ENCODE measurements around the gene ZNHIT3.
A peak's percentile ranks its signal among the peaks of the same experiment; 100 is the strongest.

The ZNHIT3 gene

DNA sequence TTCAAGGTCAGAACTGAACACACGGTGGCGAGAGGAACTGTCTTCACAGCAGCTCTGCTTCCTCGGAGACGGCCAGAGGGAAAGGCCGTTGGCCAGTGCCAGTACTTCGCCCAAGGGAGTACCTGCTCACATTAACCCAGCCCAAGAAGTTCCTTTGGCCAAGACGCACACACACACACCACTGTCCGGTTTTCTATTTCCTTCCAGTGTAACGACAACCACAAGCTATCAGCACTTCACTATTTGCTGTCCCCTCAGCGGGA lies 57.5 kb downstream of the ZNHIT3 start:
- Histone ChIP-seq H3K27me3 (ENCODE audit: control insufficient read depth, insufficient read depth, low read length, poor library complexity, severe bottlenecking) (no peaks in the 10 kb centered on the region), H3K4me3 (ENCODE audit: insufficient read depth, low read depth, low read length) (peak overlapping the region; percentile 88), H3K36me3 (ENCODE audit: control insufficient read depth, insufficient read depth, low read length) (no peaks in the 10 kb centered on the region), H3K9me3 (ENCODE audit: control insufficient read depth, low read length) (no peaks in the 10 kb centered on the region), H3K4me1 (ENCODE audit: control insufficient read depth, insufficient read depth, low read length) (peaks cover 18% of the 10 kb centered on the region), H3K27ac (ENCODE audit: insufficient read depth, low read depth, low read length, poor library complexity, severe bottlenecking) (peak overlapping the region; percentile 82)
- WGBS, 2 experiments = 4 to 6% methylated on average over 10 of the region's 10 CpGs

DNA sequence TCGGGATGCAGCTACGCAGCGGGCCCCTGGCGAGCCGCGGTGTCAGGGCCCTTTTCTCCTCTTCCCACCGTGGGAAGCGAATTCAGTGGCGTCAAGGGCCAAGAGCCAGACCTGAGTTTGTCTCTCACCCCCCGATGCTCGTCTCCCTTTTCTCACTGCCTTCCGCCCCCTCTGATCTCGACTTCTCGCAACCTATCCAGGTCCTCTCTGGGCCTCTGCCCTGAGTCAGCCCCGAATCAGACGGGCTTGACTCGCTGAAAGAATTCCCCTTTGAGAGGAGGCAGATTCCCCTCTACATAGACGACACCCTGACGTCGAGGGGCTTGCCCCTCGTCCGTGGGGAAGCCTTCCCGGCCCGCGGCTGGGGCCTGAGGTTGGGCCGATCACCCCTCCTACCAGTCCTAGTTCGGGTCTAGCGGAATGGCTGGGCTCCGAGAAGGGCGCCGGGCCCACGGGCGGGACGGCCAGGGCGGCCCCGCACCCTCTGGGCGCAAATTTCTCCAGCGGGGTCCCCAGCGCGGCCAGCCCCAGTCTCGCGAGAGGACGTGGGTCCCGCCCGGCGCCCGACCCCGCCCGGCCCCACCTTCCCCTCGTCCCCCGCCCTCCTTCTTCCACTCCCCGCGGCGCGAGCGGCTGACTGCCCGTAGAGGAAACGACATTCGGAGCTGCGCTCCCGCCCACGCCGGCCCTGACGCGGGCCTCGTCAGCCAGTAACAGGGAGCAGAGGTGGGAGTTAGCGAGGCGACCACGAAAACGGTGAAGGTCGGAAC lies 58.0 kb downstream of the ZNHIT3 start, which contains the start of gene GGNBP2:
Gene GGNBP2 (plus strand): TSS at position 613 of the 770 bp plus-strand sequence. CDS start 806 bp downstream, outside the sequence.
- H3K27ac ChIP-seq (ENCODE audit: insufficient read depth, low read depth, low read length, poor library complexity, severe bottlenecking) = peak within 1 kb of the TSS; percentile 94
- H3K36me3 ChIP-seq (ENCODE audit: control insufficient read depth, insufficient read depth, low read length) = no peaks in the 10 kb centered on the region
- H3K4me3 ChIP-seq (ENCODE audit: insufficient read depth, low read depth, low read length) = peak within 1 kb of the TSS; percentile 88
- no peaks in the 10 kb centered on the region for H3K9me3 ChIP-seq (ENCODE audit: control insufficient read depth, low read length)
- peaks cover 18% of the 10 kb centered on the region for H3K4me1 ChIP-seq (ENCODE audit: control insufficient read depth, insufficient read depth, low read length)
- H3K27me3 ChIP-seq (ENCODE audit: control insufficient read depth, insufficient read depth, low read length, poor library complexity, severe bottlenecking) = no peaks in the 10 kb centered on the region
- 1% methylated on average over 69 to 71 of the region's 71 CpGs for WGBS, 2 experiments

GRCh38 chr17:36545077-36545464 lies 58.6 kb downstream of the ZNHIT3 start:
- H3K9me3 ChIP-seq (ENCODE audit: control insufficient read depth, low read length) = no peaks in the 10 kb centered on the region
- H3K4me3 ChIP-seq (ENCODE audit: insufficient read depth, low read depth, low read length) = peak overlapping the region; percentile 88
- peaks cover 18% of the 10 kb centered on the region for H3K4me1 ChIP-seq (ENCODE audit: control insufficient read depth, insufficient read depth, low read length)
- H3K27ac ChIP-seq (ENCODE audit: insufficient read depth, low read depth, low read length, poor library complexity, severe bottlenecking) = peak overlapping the region; percentile 94
- H3K36me3 ChIP-seq (ENCODE audit: control insufficient read depth, insufficient read depth, low read length) = no peaks in the 10 kb centered on the region
- no peaks in the 10 kb centered on the region for H3K27me3 ChIP-seq (ENCODE audit: control insufficient read depth, insufficient read depth, low read length, poor library complexity, severe bottlenecking)
- 0 to 1% methylated on average over 38 of the region's 38 CpGs for WGBS, 2 experiments

All from ectodermal cell (in vitro differentiated cells).